K562 (cell line): ENCODE data around the gene HAUS3. TPM values are rescaled to one million over a fixed set of nuclear protein-coding genes. Genes with fewer than 3 reads are reported as not detected.
A peak's percentile ranks its signal among the peaks of the same experiment; 100 is the strongest.

Source experiments
- ATAC-seq: fragments of 200-7000 bp; cut with Tn5 transposase; 3 replicates; pipeline ENCODE4 v1.9.1; 2020; ENCODE audit warnings: moderate library complexity
- BruUV-seq: library from RNA; stranded (reverse); fragments of 400-500 nt; replicated peaks from 2 replicates; lab custom pipeline; 2021; lab: Mats Ljungman, UMichigan
- CTCF ChIA-PET: fragments of 300-600 bp; formaldehyde crosslinking; extraction: SDS; loops from one replicate; lab custom pipeline; 2021; ENCODE audit warnings: low intra/inter-chr PET ratio; lab: Yijun Ruan, JAX
- POLR2A ChIA-PET: fragments of 300-600, 350-650 bp; sonication (Branson Sonifier 250); formaldehyde crosslinking; extraction: SDS; loops from one replicate; lab custom pipeline; 2021; ENCODE audit warnings: antibody characterized with exemption, inconsistent platforms; lab: Yijun Ruan, JAX
- DNase-seq, 4 experiments: peaks; one replicate each; pipeline versions ENCODE4 v3.0.0 to v3.0.0-alpha.2; 2011 to 2018; ENCODE audit warnings: low spot score in 3 of 4, mixed read lengths in 3 of 4; ENCODE audit errors: extremely low read depth in 1 of 4
- FAIRE-seq: peaks from 2 replicates; lab custom pipeline; 2011; peaks lifted over from hg19 to GRCh38; lab: Jason Lieb, UNC
- H2AFZ ChIP-seq: 2 replicates; pipeline ENCODE4 v1.6.0; 2011; ENCODE audit warnings: low read depth, low read length, control low read depth, inconsistent platforms
- H3K27ac ChIP-seq: fragments of 200-600 bp; 3 replicates; pipeline ENCODE4 v1.8.0; 2011; ENCODE audit warnings: low read depth, mild to moderate bottlenecking, control low read depth, inconsistent platforms, low read length, moderate library complexity, mixed read lengths; ENCODE audit errors: extremely low read depth
- H3K27me3 ChIP-seq, 2 experiments: fragments of 300-600 bp in 1 of 2; 2 replicates in 1 of 2; 3 replicates in 1 of 2; pipeline versions ENCODE4 v1.6.0 to v1.8.0; 2011; ENCODE audit warnings: inconsistent platforms in 2 of 2, low read length in 2 of 2, mild to moderate bottlenecking in 1 of 2, mixed read lengths in 1 of 2, moderate library complexity in 1 of 2; ENCODE audit not compliant: control insufficient read depth in 2 of 2, insufficient read depth in 2 of 2
- H3K36me3 ChIP-seq: fragments of 300-600 bp; 3 replicates; pipeline ENCODE4 v1.8.0; 2011; ENCODE audit warnings: mild to moderate bottlenecking, low read length, inconsistent platforms; ENCODE audit not compliant: control insufficient read depth, insufficient read depth
- H3K4me1 ChIP-seq, 2 experiments: fragments of 200-600 bp in 1 of 2; replicated peaks in 1 of 2; 2 replicates in 1 of 2; 3 replicates in 1 of 2; pipeline versions ENCODE4 v1.5.1 to v1.8.0; 2011; ENCODE audit warnings: inconsistent platforms in 2 of 2, low read length in 2 of 2, mild to moderate bottlenecking in 1 of 2, mixed read lengths in 1 of 2, moderate library complexity in 1 of 2; ENCODE audit not compliant: control insufficient read depth in 2 of 2, insufficient read depth in 2 of 2
- H3K4me2 ChIP-seq: 2 replicates; pipeline ENCODE4 v1.6.1; 2011; ENCODE audit warnings: low read length, control low read depth, inconsistent platforms, mixed read lengths; ENCODE audit not compliant: insufficient read depth
- H3K4me3 ChIP-seq: fragments of 200-600 bp; sonication (generic), shearing (Covaris generic); 2 replicates; pipeline ENCODE4 v1.5.1; 2016; ENCODE audit warnings: control low read depth, inconsistent platforms
- H3K79me2 ChIP-seq: fragments of 200-600 bp; 3 replicates; pipeline ENCODE4 v1.8.0; 2011; ENCODE audit warnings: low read length, inconsistent platforms; ENCODE audit not compliant: control insufficient read depth, insufficient read depth
- H3K9ac ChIP-seq, 2 experiments: 2 replicates each; pipeline versions ENCODE4 v1.6.0 to v1.6.1; 2011; ENCODE audit warnings: low read depth in 2 of 2, low read length in 2 of 2, control low read depth in 1 of 2, inconsistent platforms in 1 of 2, mild to moderate bottlenecking in 1 of 2, mixed read lengths in 1 of 2; ENCODE audit not compliant: insufficient read depth in 1 of 2
- H3K9me1 ChIP-seq: one replicate; pipeline ENCODE4 v1.6.0; 2011; ENCODE audit warnings: inconsistent platforms, mild to moderate bottlenecking, low read length, moderate library complexity; ENCODE audit not compliant: control insufficient read depth, insufficient read depth
- H3K9me3 ChIP-seq: replicated peaks from 2 replicates; pipeline ENCODE4 v1.5.1; 2011; ENCODE audit warnings: low read depth, low read length, inconsistent platforms; ENCODE audit not compliant: control insufficient read depth, insufficient read depth
- H4K20me1 ChIP-seq: replicated peaks from 2 replicates; pipeline ENCODE4 v1.6.1; 2011; ENCODE audit warnings: low read length, inconsistent platforms, mixed read lengths; ENCODE audit not compliant: control insufficient read depth, insufficient read depth
- NBN ChIP-seq: fragments of 450-650 bp; IDR thresholded peaks from 2 replicates; pipeline ENCODE4 v1.6.1; 2016; ENCODE audit warnings: low read depth, mild to moderate bottlenecking
- NCOA6 ChIP-seq: fragments of 450-650 bp; IDR thresholded peaks from 2 replicates; pipeline ENCODE4 v1.6.1; 2017; ENCODE audit warnings: mild to moderate bottlenecking
- NCOR1 ChIP-seq: fragments of 450-650 bp; IDR thresholded peaks from 2 replicates; pipeline ENCODE4 v1.6.1; 2016; ENCODE audit warnings: mild to moderate bottlenecking, moderate library complexity
- POLR2G ChIP-seq: fragments of 200-400 bp; formaldehyde crosslinking; IDR thresholded peaks from 2 replicates; pipeline ENCODE4 v1.6.1; 2017; ENCODE audit warnings: low read depth, mild to moderate bottlenecking, antibody characterized with exemption, low read length, moderate library complexity
- ZEB2 ChIP-seq: fragments of 450-650 bp; IDR thresholded peaks from 2 replicates; pipeline ENCODE4 v1.6.1; 2016
- WGBS: fragments of 100-300 bp; shearing (Covaris generic); methylation state at CpG from one replicate; pipeline ENCODE4 v1.1.6; 2016; ENCODE audit warnings: low coverage, mixed read lengths; ENCODE audit not compliant: insufficient coverage; ENCODE audit errors: missing lambda C conversion rate; 5-methylcytosine and 5-hydroxymethylcytosine counted together
- in situ Hi-C: fragments of 300-500 bp; cut with MboI; formaldehyde crosslinking; loops from 4 replicates; pipeline ENCODE4 v1.15.0; 2018; ENCODE audit warnings: inconsistent platforms, mixed read lengths
- intact Hi-C: fragments of 100-400 bp; cut with micrococcal nuclease; formaldehyde crosslinking; loops from 2 replicates; pipeline ENCODE4 v1.14.2; 2022
- polyA plus RNA-seq, 8 experiments: library from polyadenylated mRNA; depleted of rRNA in 4 of 8; stranded (reverse) in 5 of 8; unstranded in 3 of 8; fragments of >200 nt; fragmentation: Nextera tagmentation in 2 of 8; fragmentation: Illumina TruSeq in 1 of 8; extraction: Ambion mirVana in 2 of 8; extraction: Trizol in 1 of 8; gene quantifications; 2 replicates each; pipeline versions ENCODE4 v1.2.1 to v1.2.3, GENCODE V29; 2011 to 2014; ENCODE audit warnings: inconsistent platforms in 1 of 8, missing spikeins in 1 of 8
- total RNA-seq, 7 experiments: library from RNA; depleted of rRNA in 6 of 7; stranded (reverse); fragments of >200 nt in 6 of 7; fragmentation: Illumina TruSeq in 2 of 7; extraction: Trizol in 2 of 7; gene quantifications; 2 replicates each; pipeline versions ENCODE4 v1.2.1 to v1.2.3, GENCODE V29; 2011 to 2021; ENCODE audit warnings: low replicate concordance in 1 of 7
- TF ChIP-seq, protein P1 (sequence below): sonication (generic); formaldehyde crosslinking; IDR thresholded peaks from 2 replicates; pipeline ENCODE4 v1.8.1; 2023; ENCODE audit warnings: missing genetic modification reagents, mild to moderate bottlenecking, borderline replicate concordance
- TF ChIP-seq, protein P2 (sequence below), 2 experiments: fragments of 450-650 bp in 1 of 2; sonication (generic) in 1 of 2; formaldehyde crosslinking in 1 of 2; IDR thresholded peaks; 2 replicates each; pipeline versions ENCODE4 v1.7.1 to v1.9.0; 2016 to 2022; ENCODE audit warnings: inconsistent platforms in 1 of 2, mild to moderate bottlenecking in 1 of 2, missing genetic modification reagents in 1 of 2

Gene HAUS3
- total and polyA plus RNA-seq, 9 of the 15 experiments (the other 6 are each of a cell fraction or from before 2014, with no cell fraction given), result 8.9 to 25.7 (median 21.5) TPM

DNA sequence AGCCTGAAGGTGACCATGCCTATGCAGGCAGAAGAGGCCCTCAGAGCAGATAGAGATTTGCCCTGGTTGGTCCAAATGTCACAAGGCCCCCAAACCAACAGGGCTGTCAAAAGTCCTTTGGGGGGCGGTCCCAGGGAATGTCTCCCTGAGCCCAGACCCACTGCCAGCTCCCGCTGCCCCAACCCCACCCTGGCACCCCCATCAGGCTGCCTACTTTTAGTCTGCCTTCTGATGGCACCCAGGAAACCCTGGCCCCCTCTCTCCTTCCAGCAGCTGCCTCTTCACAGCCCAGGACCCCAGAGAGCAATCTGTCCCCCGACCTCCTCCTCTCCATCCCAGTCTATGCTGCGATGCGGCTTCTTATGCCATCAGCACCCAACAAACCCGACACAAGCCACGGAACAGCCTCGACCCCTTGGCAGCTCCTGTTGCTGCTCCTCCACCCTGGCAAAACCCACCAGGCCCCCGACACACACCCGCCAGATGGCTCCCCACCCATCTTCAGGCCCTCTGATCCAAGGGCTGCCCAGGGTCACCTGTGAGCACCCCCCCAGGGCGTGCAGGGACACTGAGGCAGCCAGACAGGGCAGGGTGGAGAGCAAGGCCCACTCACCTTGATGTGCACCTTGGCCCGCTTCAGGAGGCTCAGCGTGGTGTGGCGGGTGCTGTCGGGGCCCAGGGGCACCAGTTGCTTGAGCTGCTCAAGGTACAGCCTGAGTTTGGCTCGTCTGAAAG is 10.0 kb upstream of the HAUS3 start:
- POLR2A ChIA-PET, result interaction anchor here (0.6 kb wide), 1 partner anchor 10 kb away, joined by 5 read pairs; the partner anchor contains the start of genes HAUS3 and POLN
- WGBS, result 71% methylated on average over 12 of the region's 16 CpGs
- TF ChIP-seq NBN, result no peak
- TF ChIP-seq, protein P1, sequence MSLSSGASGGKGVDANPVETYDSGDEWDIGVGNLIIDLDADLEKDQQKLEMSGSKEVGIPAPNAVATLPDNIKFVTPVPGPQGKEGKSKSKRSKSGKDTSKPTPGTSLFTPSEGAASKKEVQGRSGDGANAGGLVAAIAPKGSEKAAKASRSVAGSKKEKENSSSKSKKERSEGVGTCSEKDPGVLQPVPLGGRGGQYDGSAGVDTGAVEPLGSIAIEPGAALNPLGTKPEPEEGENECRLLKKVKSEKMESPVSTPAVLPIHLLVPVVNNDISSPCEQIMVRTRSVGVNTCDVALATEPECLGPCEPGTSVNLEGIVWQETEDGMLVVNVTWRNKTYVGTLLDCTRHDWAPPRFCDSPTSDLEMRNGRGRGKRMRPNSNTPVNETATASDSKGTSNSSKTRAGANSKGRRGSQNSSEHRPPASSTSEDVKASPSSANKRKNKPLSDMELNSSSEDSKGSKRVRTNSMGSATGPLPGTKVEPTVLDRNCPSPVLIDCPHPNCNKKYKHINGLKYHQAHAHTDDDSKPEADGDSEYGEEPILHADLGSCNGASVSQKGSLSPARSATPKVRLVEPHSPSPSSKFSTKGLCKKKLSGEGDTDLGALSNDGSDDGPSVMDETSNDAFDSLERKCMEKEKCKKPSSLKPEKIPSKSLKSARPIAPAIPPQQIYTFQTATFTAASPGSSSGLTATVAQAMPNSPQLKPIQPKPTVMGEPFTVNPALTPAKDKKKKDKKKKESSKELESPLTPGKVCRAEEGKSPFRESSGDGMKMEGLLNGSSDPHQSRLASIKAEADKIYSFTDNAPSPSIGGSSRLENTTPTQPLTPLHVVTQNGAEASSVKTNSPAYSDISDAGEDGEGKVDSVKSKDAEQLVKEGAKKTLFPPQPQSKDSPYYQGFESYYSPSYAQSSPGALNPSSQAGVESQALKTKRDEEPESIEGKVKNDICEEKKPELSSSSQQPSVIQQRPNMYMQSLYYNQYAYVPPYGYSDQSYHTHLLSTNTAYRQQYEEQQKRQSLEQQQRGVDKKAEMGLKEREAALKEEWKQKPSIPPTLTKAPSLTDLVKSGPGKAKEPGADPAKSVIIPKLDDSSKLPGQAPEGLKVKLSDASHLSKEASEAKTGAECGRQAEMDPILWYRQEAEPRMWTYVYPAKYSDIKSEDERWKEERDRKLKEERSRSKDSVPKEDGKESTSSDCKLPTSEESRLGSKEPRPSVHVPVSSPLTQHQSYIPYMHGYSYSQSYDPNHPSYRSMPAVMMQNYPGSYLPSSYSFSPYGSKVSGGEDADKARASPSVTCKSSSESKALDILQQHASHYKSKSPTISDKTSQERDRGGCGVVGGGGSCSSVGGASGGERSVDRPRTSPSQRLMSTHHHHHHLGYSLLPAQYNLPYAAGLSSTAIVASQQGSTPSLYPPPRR (CRISPR knock-in tag), result no peak
- no peak for TF ChIP-seq NCOR1
- TF ChIP-seq, protein P2, sequence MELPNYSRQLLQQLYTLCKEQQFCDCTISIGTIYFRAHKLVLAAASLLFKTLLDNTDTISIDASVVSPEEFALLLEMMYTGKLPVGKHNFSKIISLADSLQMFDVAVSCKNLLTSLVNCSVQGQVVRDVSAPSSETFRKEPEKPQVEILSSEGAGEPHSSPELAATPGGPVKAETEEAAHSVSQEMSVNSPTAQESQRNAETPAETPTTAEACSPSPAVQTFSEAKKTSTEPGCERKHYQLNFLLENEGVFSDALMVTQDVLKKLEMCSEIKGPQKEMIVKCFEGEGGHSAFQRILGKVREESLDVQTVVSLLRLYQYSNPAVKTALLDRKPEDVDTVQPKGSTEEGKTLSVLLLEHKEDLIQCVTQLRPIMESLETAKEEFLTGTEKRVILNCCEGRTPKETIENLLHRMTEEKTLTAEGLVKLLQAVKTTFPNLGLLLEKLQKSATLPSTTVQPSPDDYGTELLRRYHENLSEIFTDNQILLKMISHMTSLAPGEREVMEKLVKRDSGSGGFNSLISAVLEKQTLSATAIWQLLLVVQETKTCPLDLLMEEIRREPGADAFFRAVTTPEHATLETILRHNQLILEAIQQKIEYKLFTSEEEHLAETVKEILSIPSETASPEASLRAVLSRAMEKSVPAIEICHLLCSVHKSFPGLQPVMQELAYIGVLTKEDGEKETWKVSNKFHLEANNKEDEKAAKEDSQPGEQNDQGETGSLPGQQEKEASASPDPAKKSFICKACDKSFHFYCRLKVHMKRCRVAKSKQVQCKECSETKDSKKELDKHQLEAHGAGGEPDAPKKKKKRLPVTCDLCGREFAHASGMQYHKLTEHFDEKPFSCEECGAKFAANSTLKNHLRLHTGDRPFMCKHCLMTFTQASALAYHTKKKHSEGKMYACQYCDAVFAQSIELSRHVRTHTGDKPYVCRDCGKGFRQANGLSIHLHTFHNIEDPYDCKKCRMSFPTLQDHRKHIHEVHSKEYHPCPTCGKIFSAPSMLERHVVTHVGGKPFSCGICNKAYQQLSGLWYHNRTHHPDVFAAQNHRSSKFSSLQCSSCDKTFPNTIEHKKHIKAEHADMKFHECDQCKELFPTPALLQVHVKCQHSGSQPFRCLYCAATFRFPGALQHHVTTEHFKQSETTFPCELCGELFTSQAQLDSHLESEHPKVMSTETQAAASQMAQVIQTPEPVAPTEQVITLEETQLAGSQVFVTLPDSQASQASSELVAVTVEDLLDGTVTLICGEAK (IDR thresholded peaks at IDR 0.05), result no peak
- TF ChIP-seq, protein P2 (CRISPR knock-in tag; IDR thresholded peaks at IDR 0.05), result no peak
- no peak for TF ChIP-seq NCOA6
- peak; percentile 32 for TF ChIP-seq POLR2G
- no peak for TF ChIP-seq ZEB2

More for the DNA sequence above, 10.0 kb upstream of the HAUS3 start:
- Histone ChIP-seq H3K79me2 (no peaks in the 10 kb centered on the region), H2AFZ (no peak overlapping the region), H3K27ac (no peak overlapping the region), H3K9me1 (no peaks in the 10 kb centered on the region), H3K9ac (peak overlapping the region in 1 of 2 experiments; percentile 71; a peak in 1 of 4 replicates), H4K20me1 (no peaks in the 10 kb centered on the region; the same call in 1 of the 2 replicates), H3K27me3 (no peaks in the 10 kb centered on the region), H3K36me3 (no peaks in the 10 kb centered on the region), H3K4me2 (no peak overlapping the region), H3K9me3 (no peaks in the 10 kb centered on the region), H3K4me1 (peaks cover 0 to 75% of the 10 kb centered on the region in 2 experiments; a peak in 2 of 5 replicates), H3K4me3 (no peak overlapping the region)
- intact Hi-C loops, result no loop called here
- ATAC-seq (no peak), FAIRE-seq (no peak), DNase-seq (no peak)
- CTCF ChIA-PET, result no interaction called here
- in situ Hi-C loops, result no loop called here
- BruUV-seq, result no TSS peak
